LNCaP clone FGC (cell line): ENCODE data around the gene LRRC4C.

ENCODE experiments used
- DNase-seq: peaks from one replicate; pipeline ENCODE4 v3.0.0-alpha.2; 2011; ENCODE audit warnings: low read depth
- H3K4me3 ChIP-seq: 2 replicates; pipeline ENCODE4 v1.5.1; 2011; ENCODE audit warnings: mild to moderate bottlenecking, low read depth, low read length, control low read depth
- CTCF ChIP-seq: IDR thresholded peaks from 2 replicates; pipeline ENCODE4 v1.5.1; 2012; ENCODE audit warnings: mild to moderate bottlenecking; ENCODE audit not compliant: control insufficient read depth, insufficient read depth; ENCODE audit errors: extremely low read depth

The LRRC4C gene

GRCh38 chr11:40894501-40894900, 565.0 kb downstream of the LRRC4C start:
- no peak for TF ChIP-seq CTCF
- DNase-seq, result no peak
- no peak overlapping the region for H3K4me3 ChIP-seq

GRCh38 chr11:40885250-40885954, 574.0 kb downstream of the LRRC4C start:
- no peak overlapping the region for H3K4me3 ChIP-seq
- no peak for TF ChIP-seq CTCF
- DNase-seq, result no peak

- no peak for DNase-seq
Observed at GRCh38 chr11:40882301-40882700, 577.2 kb downstream of the LRRC4C start.

GRCh38 chr11:40879911-40880310, 579.5 kb downstream of the LRRC4C start:
- DNase-seq, result no peak
- TF ChIP-seq CTCF, result no peak
- no peak overlapping the region for H3K4me3 ChIP-seq

More at GRCh38 chr11:40882301-40882700, 577.2 kb downstream of the LRRC4C start:
- TF ChIP-seq CTCF, result no peak
- no peak overlapping the region for H3K4me3 ChIP-seq

GRCh38 chr11:40877981-40878380, 581.5 kb downstream of the LRRC4C start:
- no peak for TF ChIP-seq CTCF
- no peak overlapping the region for H3K4me3 ChIP-seq
- no peak for DNase-seq

- TF ChIP-seq CTCF, result no peak
- DNase-seq, result no peak
Observed at GRCh38 chr11:40877256-40877655, 582.2 kb downstream of the LRRC4C start.

More at GRCh38 chr11:40877256-40877655, 582.2 kb downstream of the LRRC4C start:
- H3K4me3 ChIP-seq, result no peak overlapping the region
